Endothelial cell of umbilical vein (primary cell): ENCODE results near the gene JCAD. TPM values are rescaled to one million over a fixed set of nuclear protein-coding genes. Genes with fewer than 3 reads are reported as not detected.
A peak's percentile ranks its signal among the peaks of the same experiment; 100 is the strongest.

ENCODE experiments used
- BruUV-seq: library from RNA; stranded (reverse); fragments of 400-500 nt; replicated peaks from 2 replicates; lab custom pipeline; 2021; lab: Mats Ljungman, UMichigan
- CTCF ChIA-PET: fragments of 300-600, 350-600 bp; sonication (Branson Sonifier 250); formaldehyde crosslinking; loops from one replicate; lab custom pipeline; 2021; ENCODE audit warnings: antibody characterized with exemption, inconsistent platforms; lab: Charles Lee
- POLR2A ChIA-PET: fragments of 300-600, 350-600 bp; sonication (Branson Sonifier 250); formaldehyde crosslinking; loops from one replicate; lab custom pipeline; 2021; ENCODE audit warnings: antibody characterized with exemption, inconsistent platforms; lab: Charles Lee
- DNase-seq: peaks from one replicate; pipeline ENCODE4 v3.0.0-alpha.2; 2011; ENCODE audit warnings: low read depth, low spot score
- FAIRE-seq: peaks from 2 replicates; lab custom pipeline; 2011; peaks lifted over from hg19 to GRCh38; lab: Jason Lieb, UNC
- H2AFZ ChIP-seq: 2 replicates; pipeline ENCODE4 v1.6.0; 2012; ENCODE audit warnings: low read depth, low read length, control low read depth, inconsistent platforms
- H3K27ac ChIP-seq: 2 replicates; pipeline ENCODE4 v1.5.1; 2011; ENCODE audit warnings: low read depth, mild to moderate bottlenecking, control low read depth, low read length, moderate library complexity; ENCODE audit not compliant: insufficient read depth
- H3K27me3 ChIP-seq, 2 experiments: 2 replicates each; pipeline versions ENCODE4 v1.6.0 to v1.6.1; 2011; ENCODE audit warnings: low read length in 2 of 2, mixed read lengths in 1 of 2; ENCODE audit not compliant: control insufficient read depth in 2 of 2, insufficient read depth in 2 of 2
- H3K36me3 ChIP-seq, 2 experiments: 2 replicates in 1 of 2; 3 replicates in 1 of 2; pipeline ENCODE4 v1.5.1; 2011; ENCODE audit warnings: low read length in 2 of 2, mild to moderate bottlenecking in 1 of 2, moderate library complexity in 1 of 2; ENCODE audit not compliant: control insufficient read depth in 2 of 2, insufficient read depth in 2 of 2; ENCODE audit errors: extremely low read depth in 1 of 2
- H3K4me1 ChIP-seq: 3 replicates; pipeline ENCODE4 v1.5.1; 2011; ENCODE audit warnings: mild to moderate bottlenecking, low read length; ENCODE audit not compliant: control insufficient read depth, insufficient read depth; ENCODE audit errors: extremely low read depth
- H3K4me2 ChIP-seq: 2 replicates; pipeline ENCODE4 v1.6.1; 2011; ENCODE audit warnings: low read length, control low read depth, mixed read lengths; ENCODE audit not compliant: insufficient read depth
- H3K4me3 ChIP-seq, 3 experiments: fragments of 200-600 bp in 1 of 3; sonication (generic), shearing (Covaris generic) in 1 of 3; replicated peaks in 1 of 3; 2 replicates each; pipeline ENCODE4 v1.5.1; 2011 to 2016; ENCODE audit warnings: control low read depth in 3 of 3, low read length in 3 of 3, mild to moderate bottlenecking in 2 of 3, inconsistent platforms in 1 of 3, low read depth in 1 of 3, moderate library complexity in 1 of 3; ENCODE audit not compliant: insufficient read depth in 1 of 3
- H3K79me2 ChIP-seq: 2 replicates; pipeline ENCODE4 v1.6.0; 2012; ENCODE audit warnings: low read length, inconsistent platforms; ENCODE audit not compliant: control insufficient read depth, insufficient read depth
- H3K9ac ChIP-seq: replicated peaks from 2 replicates; pipeline ENCODE3; 2011; ENCODE audit warnings: low read length, control low read depth; ENCODE audit not compliant: insufficient read depth; ENCODE audit errors: extremely low read depth
- H3K9me1 ChIP-seq: replicated peaks from 3 replicates; pipeline ENCODE4 v1.6.0; 2011; ENCODE audit warnings: mild to moderate bottlenecking, low read length; ENCODE audit not compliant: control insufficient read depth, insufficient read depth; ENCODE audit errors: extremely low read depth
- H3K9me3 ChIP-seq: replicated peaks from 2 replicates; pipeline ENCODE4 v1.5.1; 2012; ENCODE audit warnings: low read length, inconsistent platforms; ENCODE audit not compliant: control insufficient read depth, insufficient read depth
- H4K20me1 ChIP-seq: replicated peaks from 2 replicates; pipeline ENCODE3; 2011; ENCODE audit warnings: mild to moderate bottlenecking, low read length; ENCODE audit not compliant: control insufficient read depth, insufficient read depth; ENCODE audit errors: extremely low read depth
- CTCF ChIP-seq, 2 donors: IDR thresholded peaks; 1 replicate in 1 of 2; 2 replicates in 1 of 2; pipeline ENCODE4 v1.5.1; 2011; ENCODE audit warnings: low read length in 2 of 2, mild to moderate bottlenecking in 2 of 2, moderate library complexity in 2 of 2, control low read depth in 1 of 2, inconsistent platforms in 1 of 2, low read depth in 1 of 2; ENCODE audit not compliant: insufficient read depth in 1 of 2; ENCODE audit errors: extremely low read depth in 1 of 2
- EZH2 ChIP-seq: IDR thresholded peaks from 2 replicates; pipeline ENCODE4 v1.6.1; 2012; ENCODE audit warnings: borderline replicate concordance, low read depth, mild to moderate bottlenecking, moderate library complexity, low read length, inconsistent platforms; ENCODE audit not compliant: severe bottlenecking
- FOS ChIP-seq: IDR thresholded peaks from 2 replicates; pipeline ENCODE4 v1.6.1; 2011; ENCODE audit warnings: mild to moderate bottlenecking, low read length, moderate library complexity, borderline replicate concordance; ENCODE audit not compliant: insufficient read depth
- GATA2 ChIP-seq: IDR thresholded peaks from 2 replicates; pipeline ENCODE4 v1.7.0; 2011; ENCODE audit warnings: low read depth, mild to moderate bottlenecking, moderate library complexity, mixed read lengths, low read length; ENCODE audit not compliant: insufficient read length, insufficient read depth
- JUN ChIP-seq: IDR thresholded peaks from 2 replicates; pipeline ENCODE4 v1.6.1; 2011; ENCODE audit warnings: borderline replicate concordance, low read depth; ENCODE audit not compliant: insufficient read length, insufficient read depth
- MAX ChIP-seq: IDR thresholded peaks from 2 replicates; pipeline ENCODE4 v1.6.1; 2011; ENCODE audit not compliant: insufficient read depth, insufficient read length
- MYC ChIP-seq: IDR thresholded peaks from one replicate; pipeline ENCODE4 v1.6.1; 2011; ENCODE audit warnings: mild to moderate bottlenecking, low read depth, low read length
- POLR2A ChIP-seq: IDR thresholded peaks from 2 replicates; pipeline ENCODE4 v1.6.1; 2012; ENCODE audit warnings: low read depth, mild to moderate bottlenecking, control low read depth, low read length
- POLR2AphosphoS5 ChIP-seq: IDR thresholded peaks from 2 replicates; pipeline ENCODE4 v1.6.1; 2012; ENCODE audit warnings: low read depth, mild to moderate bottlenecking, control low read depth, low read length, moderate library complexity; ENCODE audit not compliant: insufficient read depth
- dilution Hi-C: fragments of 300-500 bp; cut with MboI; formaldehyde crosslinking; loops from one replicate; pipeline ENCODE4 v1.15.0; 2019; ENCODE audit warnings: low sequenced_read_pairs; ENCODE audit not compliant: extremely low pct_ligation_motif_present
- intact Hi-C: fragments of 100-400 bp; cut with micrococcal nuclease; formaldehyde crosslinking; loops from one replicate; pipeline ENCODE4 v1.10.0; 2022
- polyA plus RNA-seq, 4 experiments: library from polyadenylated mRNA; depleted of rRNA in 3 of 4; stranded (reverse) in 3 of 4; unstranded in 1 of 4; fragments of >200 nt; gene quantifications; 2 replicates each; pipeline versions ENCODE4 v1.2.1 to v1.2.3, GENCODE V29; 2011 to 2012; ENCODE audit warnings: missing spikeins in 1 of 4
- total RNA-seq: library from RNA; stranded (reverse); gene quantifications from 2 replicates; pipeline ENCODE4 v1.2.3, GENCODE V29; 2021

JCAD gene
- total and polyA plus RNA-seq, 2 donors (not counting 3 experiments of a cell fraction or from before 2014, with no cell fraction given) = 17.5 to 76.3 TPM

- Histone ChIP-seq H2AFZ (no peak overlapping the region), H3K4me2 (no peak overlapping the region), H3K36me3 (no peaks in the 10 kb centered on the region), H3K79me2 (no peaks in the 10 kb centered on the region), H3K27me3 (no peaks in the 10 kb centered on the region), H3K9me1 (no peaks in the 10 kb centered on the region), H4K20me1 (no peaks in the 10 kb centered on the region), H3K9ac (no peak overlapping the region), H3K4me1 (peaks cover 10% of the 10 kb centered on the region), H3K27ac (no peak overlapping the region), H3K4me3 (no peak overlapping the region), H3K9me3 (no peaks in the 10 kb centered on the region)
- TF ChIP-seq POLR2A (no peak), FOS (no peak), JUN (no peak), CTCF (IDR thresholded peaks at IDR 0.05; ENCODE audit: extremely low read depth in 1 of 2, insufficient read depth in 1 of 2, low read depth in 1 of 2, low read length in 2 of 2) (no peak), MAX (no peak), MYC (no peak), EZH2 (no peak), POLR2AphosphoS5 (no peak), GATA2 (no peak)
- ChIA-PET POLR2A (no interaction called here), CTCF (interaction anchor here (0.6 to 0.9 kb wide), 3 partner anchors 12 to 172 kb away, joined by 3 read pairs; no protein-coding TSS in a partner anchor)
- no TSS peak for BruUV-seq
- intact Hi-C loops = no loop called here
- dilution Hi-C loops = no loop called here
- no peak for FAIRE-seq
- DNase-seq = peak; percentile 27
Observed at GRCh38 chr10:30068492-30069223, 9.3 kb upstream of the JCAD start.
